Type B pancreatic cell (in vitro differentiated cells): ENCODE results near the gene LRRC1. TPM values are rescaled to one million over a fixed set of nuclear protein-coding genes. Genes with fewer than 3 reads are reported as not detected.

ENCODE experiments used
- DNase-seq: peaks from one replicate; pipeline ENCODE4 v3.0.0; 2021; ENCODE audit warnings: mixed read lengths; ENCODE audit not compliant: unreplicated experiment; ENCODE audit errors: extremely low spot score
- H3K27ac Mint-ChIP-seq: 2 replicates; pipeline ENCODE4 v1.8.0; 2021; ENCODE audit warnings: mild to moderate bottlenecking, mixed read lengths
- H3K27me3 Mint-ChIP-seq: 2 replicates; pipeline ENCODE4 v1.8.0; 2021; ENCODE audit warnings: mixed read lengths
- H3K36me3 Mint-ChIP-seq: 2 replicates; pipeline ENCODE4 v1.8.0; 2021; ENCODE audit warnings: mixed read lengths
- H3K4me1 Mint-ChIP-seq: one replicate; pipeline ENCODE4 v1.8.0; 2021; ENCODE audit warnings: mixed read lengths; ENCODE audit not compliant: unreplicated experiment
- H3K4me3 Mint-ChIP-seq: 2 replicates; pipeline ENCODE4 v1.8.0; 2021; ENCODE audit warnings: mild to moderate bottlenecking, mixed read lengths
- H3K9me3 Mint-ChIP-seq: 2 replicates; pipeline ENCODE4 v1.8.0; 2021; ENCODE audit warnings: mixed read lengths
- total RNA-seq: library from RNA; stranded (reverse); gene quantifications from 2 replicates; pipeline ENCODE4 v1.2.1, GENCODE V29; 2021; ENCODE audit warnings: low replicate concordance
- TF ChIP-seq, protein P1 (sequence below): fragments of 200-600 bp; sonication (generic); conservative IDR thresholded peaks from 2 replicates; pipeline ENCODE4 v1.5.0; 2021; ENCODE audit warnings: antibody characterized with exemption, mild to moderate bottlenecking

LRRC1 gene
- total RNA-seq, 1 donor from 2014 or later = 28.9 TPM

DNA sequence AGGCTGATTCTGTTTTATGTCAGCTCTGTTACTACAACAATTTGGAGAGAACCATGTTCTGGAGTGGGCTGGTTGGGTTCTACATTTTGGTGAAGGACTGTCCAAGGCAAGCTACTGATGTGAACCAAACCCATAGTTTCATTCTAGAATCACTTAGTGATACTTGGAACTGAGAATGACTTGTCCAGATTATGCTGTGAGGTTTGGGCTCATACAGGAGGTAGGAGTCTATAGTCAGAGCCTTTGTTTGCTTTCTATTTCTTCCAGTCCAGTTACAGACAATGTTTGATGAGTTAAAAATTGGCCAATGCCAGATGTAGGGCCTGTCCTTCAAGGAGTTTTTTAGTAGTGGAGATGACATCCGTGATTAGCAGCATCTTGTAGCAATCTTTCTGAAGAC lies 97.9 kb downstream of the LRRC1 start:
- Mint-ChIP-seq H3K36me3 (peaks cover 8% of the 10 kb centered on the region), H3K27ac (no peak overlapping the region), H3K9me3 (no peaks in the 10 kb centered on the region), H3K27me3 (no peaks in the 10 kb centered on the region), H3K4me3 (no peak overlapping the region), H3K4me1 (peaks cover 19% of the 10 kb centered on the region)
- TF ChIP-seq, protein P1, sequence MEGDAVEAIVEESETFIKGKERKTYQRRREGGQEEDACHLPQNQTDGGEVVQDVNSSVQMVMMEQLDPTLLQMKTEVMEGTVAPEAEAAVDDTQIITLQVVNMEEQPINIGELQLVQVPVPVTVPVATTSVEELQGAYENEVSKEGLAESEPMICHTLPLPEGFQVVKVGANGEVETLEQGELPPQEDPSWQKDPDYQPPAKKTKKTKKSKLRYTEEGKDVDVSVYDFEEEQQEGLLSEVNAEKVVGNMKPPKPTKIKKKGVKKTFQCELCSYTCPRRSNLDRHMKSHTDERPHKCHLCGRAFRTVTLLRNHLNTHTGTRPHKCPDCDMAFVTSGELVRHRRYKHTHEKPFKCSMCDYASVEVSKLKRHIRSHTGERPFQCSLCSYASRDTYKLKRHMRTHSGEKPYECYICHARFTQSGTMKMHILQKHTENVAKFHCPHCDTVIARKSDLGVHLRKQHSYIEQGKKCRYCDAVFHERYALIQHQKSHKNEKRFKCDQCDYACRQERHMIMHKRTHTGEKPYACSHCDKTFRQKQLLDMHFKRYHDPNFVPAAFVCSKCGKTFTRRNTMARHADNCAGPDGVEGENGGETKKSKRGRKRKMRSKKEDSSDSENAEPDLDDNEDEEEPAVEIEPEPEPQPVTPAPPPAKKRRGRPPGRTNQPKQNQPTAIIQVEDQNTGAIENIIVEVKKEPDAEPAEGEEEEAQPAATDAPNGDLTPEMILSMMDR = no peak
- DNase-seq = no peak

DNA sequence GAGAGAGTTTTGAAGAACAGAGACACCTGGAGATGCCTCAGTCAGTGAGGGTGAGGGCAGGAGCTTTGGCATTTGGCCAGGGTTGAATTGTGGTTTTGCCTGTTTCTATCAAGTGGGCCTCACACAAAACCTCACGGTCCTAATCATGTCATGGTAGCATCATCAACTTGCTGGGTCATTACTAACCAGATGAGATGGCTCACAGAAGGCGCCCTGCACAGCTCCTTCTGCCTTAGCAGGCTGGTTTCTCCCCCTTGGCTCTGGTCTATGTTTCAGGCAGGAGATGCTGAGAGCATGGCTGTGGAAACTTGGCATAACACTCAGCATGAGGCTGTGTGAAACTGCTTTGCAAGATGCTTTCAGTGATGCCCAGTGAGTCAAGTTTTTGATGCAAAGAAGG lies 99.3 kb downstream of the LRRC1 start:
- peaks cover 14% of the 10 kb centered on the region for H3K36me3 Mint-ChIP-seq
- H3K9me3 Mint-ChIP-seq = no peaks in the 10 kb centered on the region
- H3K4me3 Mint-ChIP-seq = no peak overlapping the region
- no peak overlapping the region for H3K27ac Mint-ChIP-seq
- no peak for DNase-seq
- peaks cover 19% of the 10 kb centered on the region for H3K4me1 Mint-ChIP-seq
- no peaks in the 10 kb centered on the region for H3K27me3 Mint-ChIP-seq
- TF ChIP-seq, protein P1 = no peak

DNA sequence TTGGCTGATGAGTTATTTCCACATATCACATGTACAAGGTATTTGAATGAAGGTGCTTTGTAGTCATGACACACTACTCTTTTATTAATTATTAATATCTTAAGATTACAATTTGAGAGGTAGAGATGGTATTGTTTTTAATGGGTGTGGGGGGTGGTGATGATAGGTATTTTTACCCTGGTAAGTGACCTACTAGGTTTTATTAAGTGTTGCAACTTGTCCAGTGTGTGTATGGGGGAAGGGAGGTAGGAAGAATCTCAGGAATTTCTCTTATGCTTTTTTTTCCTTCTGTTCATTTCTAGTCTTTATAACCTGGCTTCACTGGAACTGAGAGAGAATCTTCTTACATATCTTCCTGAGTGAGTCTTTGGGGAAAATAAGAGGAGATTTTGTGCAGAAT lies 101.4 kb downstream of the LRRC1 start:
- TF ChIP-seq, protein P1 = no peak
- DNase-seq = no peak
- Mint-ChIP-seq H3K9me3 (no peaks in the 10 kb centered on the region), H3K27me3 (no peaks in the 10 kb centered on the region), H3K36me3 (peaks cover 14% of the 10 kb centered on the region), H3K4me1 (peaks cover 19% of the 10 kb centered on the region), H3K27ac (no peak overlapping the region), H3K4me3 (no peak overlapping the region)

DNA sequence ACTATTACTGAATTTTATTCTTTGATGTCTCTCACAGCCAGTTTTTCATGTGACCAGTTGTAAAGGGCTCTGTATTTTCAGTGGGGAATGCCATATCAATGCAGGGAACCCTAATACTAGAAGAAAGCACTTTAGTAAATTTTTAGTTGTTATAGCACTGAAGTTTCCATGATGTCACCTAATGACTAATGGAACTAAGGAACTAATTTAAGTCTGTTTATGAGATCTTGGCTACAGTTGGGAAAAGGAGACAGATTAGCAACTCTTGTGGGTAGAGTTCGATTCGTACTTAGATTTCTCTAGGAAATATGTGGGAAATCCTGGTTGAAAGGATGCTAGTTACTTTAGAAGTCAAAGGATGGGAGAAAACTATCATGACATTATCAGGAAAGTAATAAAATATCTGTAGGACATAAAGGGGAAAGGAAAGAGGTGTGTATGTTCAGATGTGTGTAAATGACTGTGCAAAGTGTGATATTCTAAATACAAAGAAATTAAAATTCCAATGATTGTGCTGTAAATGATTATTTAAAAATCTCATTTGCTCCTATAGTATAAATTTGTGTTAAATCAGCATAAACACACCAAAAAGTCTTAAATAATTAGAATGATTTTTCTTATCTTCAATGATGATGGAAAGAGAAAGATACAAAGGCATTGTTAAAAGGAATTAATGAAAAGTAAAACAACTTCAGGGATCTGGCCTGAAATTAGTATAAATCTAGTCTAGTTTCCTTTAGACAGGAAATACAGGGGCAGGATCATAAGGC lies 103.4 kb downstream of the LRRC1 start:
- Mint-ChIP-seq H3K4me3 (no peak overlapping the region), H3K36me3 (peaks cover 14% of the 10 kb centered on the region), H3K27ac (no peak overlapping the region), H3K4me1 (peaks cover 19% of the 10 kb centered on the region), H3K27me3 (no peaks in the 10 kb centered on the region), H3K9me3 (no peaks in the 10 kb centered on the region)
- TF ChIP-seq, protein P1 = no peak
- DNase-seq = no peak

DNA sequence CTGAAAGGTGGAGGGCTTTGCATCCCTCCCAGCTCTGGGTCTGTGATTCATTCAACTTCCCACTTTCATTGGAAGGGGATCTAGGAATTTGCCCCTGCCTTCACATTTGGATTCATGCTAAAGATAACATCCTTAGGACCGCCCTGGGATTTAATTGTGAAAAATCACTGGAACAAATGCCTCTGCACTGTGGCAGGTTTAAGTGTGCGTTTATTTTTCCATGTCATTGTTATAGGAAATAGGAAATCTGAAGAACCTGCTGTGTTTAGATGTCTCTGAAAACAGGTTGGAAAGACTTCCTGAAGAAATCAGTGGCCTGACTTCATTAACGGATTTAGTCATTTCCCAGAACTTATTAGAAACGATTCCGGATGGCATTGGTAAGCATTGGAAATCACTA lies 104.7 kb downstream of the LRRC1 start:
- no peak overlapping the region for H3K27ac Mint-ChIP-seq

More for the DNA sequence above, 104.7 kb downstream of the LRRC1 start:
- no peak overlapping the region for H3K4me3 Mint-ChIP-seq
- TF ChIP-seq, protein P1 = no peak
- DNase-seq = no peak
- H3K36me3 Mint-ChIP-seq = peaks cover 17% of the 10 kb centered on the region
- no peaks in the 10 kb centered on the region for H3K9me3 Mint-ChIP-seq
- H3K4me1 Mint-ChIP-seq = peaks cover 14% of the 10 kb centered on the region
- no peaks in the 10 kb centered on the region for H3K27me3 Mint-ChIP-seq
